NCI-H2081 treated with DMSO at 0.1 percent for 48 hours (cell line): ENCODE data around the gene XRRA1.
"Not testable (repeated sequence)": the region's sequence is repeated elsewhere in the genome, so short reads cannot be mapped to it uniquely, and the experiment has no call there.

Experiments
- DNase-seq: peaks from one replicate; lab custom pipeline; 2025; lab: John Stamatoyannopoulos, UW

XRRA1 gene

GRCh38 chr11:74896311-74896710, 52.6 kb downstream of the XRRA1 start:
- no peak for DNase-seq

GRCh38 chr11:74895340-74896116, 53.4 kb downstream of the XRRA1 start:
- DNase-seq = no peak

- not testable (repeated sequence) for DNase-seq
Observed at GRCh38 chr11:74893015-74893414, 55.9 kb downstream of the XRRA1 start.

GRCh38 chr11:74877132-74877531, 71.8 kb downstream of the XRRA1 start:
- DNase-seq = no peak

GRCh38 chr11:74871037-74871436, 77.9 kb downstream of the XRRA1 start:
- no peak for DNase-seq

GRCh38 chr11:74870485-74870884, 78.4 kb downstream of the XRRA1 start:
- no peak for DNase-seq

GRCh38 chr11:74866557-74866956, 82.3 kb downstream of the XRRA1 start:
- DNase-seq = no peak

GRCh38 chr11:74863410-74863809, 85.5 kb downstream of the XRRA1 start:
- DNase-seq = no peak

GRCh38 chr11:74860743-74861142, 88.1 kb downstream of the XRRA1 start:
- DNase-seq = no peak

GRCh38 chr11:74853223-74853622, 95.7 kb downstream of the XRRA1 start:
- no peak for DNase-seq

- no peak for DNase-seq
Observed at GRCh38 chr11:74849525-74850391, 99.1 kb downstream of the XRRA1 start.

- no peak for DNase-seq
Observed at GRCh38 chr11:74847895-74848294, 101.0 kb downstream of the XRRA1 start.

- DNase-seq = no peak
Observed at GRCh38 chr11:74847395-74847794, 101.5 kb downstream of the XRRA1 start.

GRCh38 chr11:74846770-74847169, 102.1 kb downstream of the XRRA1 start:
- DNase-seq = no peak

- DNase-seq = no peak
Observed at GRCh38 chr11:74845978-74846517, 102.8 kb downstream of the XRRA1 start.

- DNase-seq = no peak
Observed at GRCh38 chr11:74844865-74845264, 104.0 kb downstream of the XRRA1 start.

- DNase-seq = no peak
Observed at GRCh38 chr11:74844072-74844471, 104.8 kb downstream of the XRRA1 start.

- DNase-seq = no peak
Observed at GRCh38 chr11:74842967-74843366, 105.9 kb downstream of the XRRA1 start.

- no peak for DNase-seq
Observed at GRCh38 chr11:74840486-74840885, 108.4 kb downstream of the XRRA1 start.

GRCh38 chr11:74839971-74840370, 108.9 kb downstream of the XRRA1 start:
- DNase-seq = no peak

- DNase-seq = no peak
Observed at GRCh38 chr11:74839446-74839845, 109.4 kb downstream of the XRRA1 start.

GRCh38 chr11:74838188-74838587, 110.7 kb downstream of the XRRA1 start:
- DNase-seq = no peak

- no peak for DNase-seq
Observed at GRCh38 chr11:74837191-74837590, 111.7 kb downstream of the XRRA1 start.
